A549 (cell line): Measurements from ENCODE around the gene ZC2HC1B. TPM values are rescaled to one million over a fixed set of nuclear protein-coding genes. Genes with fewer than 3 reads are reported as not detected.

Experiments
- ATAC-seq, 2 experiments: fragments of 200-7000 bp in 1 of 2; fragments of >200 bp in 1 of 2; cut with Nextera tagmentation in 1 of 2; cut with Tn5 transposase in 1 of 2; 3 replicates each; pipeline versions ENCODE4 v1.8.0 to v1.9.1; 2018 to 2020; ENCODE audit warnings: mild to moderate bottlenecking in 1 of 2, moderate library complexity in 1 of 2
- CTCF ChIA-PET: fragments of 300-600 bp; sonication (Branson Sonifier 250); formaldehyde crosslinking; extraction: SDS; loops from one replicate; lab custom pipeline; 2021; ENCODE audit warnings: antibody characterized with exemption, inconsistent platforms; lab: Yijun Ruan, JAX
- POLR2A ChIA-PET: fragments of 350-600 bp; formaldehyde crosslinking; extraction: SDS; loops from one replicate; lab custom pipeline; 2021; ENCODE audit warnings: antibody characterized with exemption, inconsistent platforms; lab: Yijun Ruan, JAX
- DNase-seq, 2 experiments: peaks; one replicate each; pipeline versions ENCODE4 v3.0.0 to v3.0.0-alpha.2; 2011 to 2016; ENCODE audit warnings: low read depth in 1 of 2, low spot score in 1 of 2
- FAIRE-seq: peaks from 2 replicates; lab custom pipeline; 2011; peaks lifted over from hg19 to GRCh38; lab: Jason Lieb, UNC
- H3K27ac ChIP-seq, 2 experiments: fragments of >200 bp; sonication (Bioruptor Twin); formaldehyde crosslinking; 3 replicates each; pipeline ENCODE4 v1.5.1; 2016 to 2017
- H3K4me1 ChIP-seq: fragments of >200 bp; sonication (Bioruptor Twin); formaldehyde crosslinking; 3 replicates; pipeline ENCODE4 v1.6.1; 2016
- H3K4me2 ChIP-seq: fragments of >200 bp; sonication (Bioruptor Twin); formaldehyde crosslinking; 3 replicates; pipeline ENCODE4 v1.6.1; 2016
- H3K4me3 ChIP-seq: fragments of >200 bp; sonication (Bioruptor Twin); formaldehyde crosslinking; 3 replicates; pipeline ENCODE4 v1.5.1; 2016
- H3K9me3 ChIP-seq: fragments of >200 bp; sonication (Bioruptor Twin); formaldehyde crosslinking; 3 replicates; pipeline ENCODE4 v1.6.1; 2016
- ATOH8 ChIP-seq: fragments of 250-450 bp; sonication (Bioruptor Pico); IDR thresholded peaks from 2 replicates; pipeline ENCODE4 v1.5.0; 2020; ENCODE audit warnings: low read depth, mild to moderate bottlenecking, moderate library complexity
- CBX8 ChIP-seq: fragments of 200-600 bp; sonication (generic); IDR thresholded peaks from 2 replicates; pipeline ENCODE4 v1.6.1; 2016
- CEBPB ChIP-seq, 2 experiments: fragments of >200 bp in 1 of 2; sonication (Bioruptor Twin) in 1 of 2; formaldehyde crosslinking in 1 of 2; IDR thresholded peaks; 2 replicates each; pipeline ENCODE4 v1.6.1; 2012 to 2016
- EHMT2 ChIP-seq: fragments of 200-600 bp; sonication (generic); IDR thresholded peaks from 2 replicates; pipeline ENCODE4 v1.6.1; 2016; ENCODE audit warnings: antibody characterized with exemption, low read depth, mild to moderate bottlenecking, moderate library complexity
- FOSB ChIP-seq: fragments of 250-450 bp; sonication (Bioruptor Pico); IDR thresholded peaks from 2 replicates; pipeline ENCODE4 v1.5.0; 2020; ENCODE audit warnings: mild to moderate bottlenecking, moderate library complexity
- HEYL ChIP-seq: fragments of 250-450 bp; sonication (Bioruptor Pico); IDR thresholded peaks from 2 replicates; pipeline ENCODE4 v1.8.0; 2021; ENCODE audit warnings: mild to moderate bottlenecking, moderate library complexity
- HOXA7 ChIP-seq: fragments of 250-450 bp; sonication (Bioruptor Pico); IDR thresholded peaks from 2 replicates; pipeline ENCODE4 v1.5.0; 2020; ENCODE audit warnings: mild to moderate bottlenecking, moderate library complexity
- HOXB13 ChIP-seq: fragments of 250-450 bp; sonication (Bioruptor Pico); IDR thresholded peaks from 2 replicates; pipeline ENCODE4 v1.5.0; 2020; ENCODE audit warnings: low read depth, mild to moderate bottlenecking, moderate library complexity
- JUNB ChIP-seq: fragments of >200 bp; sonication (Bioruptor Twin); formaldehyde crosslinking; IDR thresholded peaks from 2 replicates; pipeline ENCODE4 v1.6.1; 2016
- MAX ChIP-seq: IDR thresholded peaks from 2 replicates; pipeline ENCODE4 v1.6.1; 2012
- MAZ ChIP-seq: fragments of 150-350 bp; IDR thresholded peaks from 2 replicates; pipeline ENCODE4 v1.6.1; 2014; ENCODE audit warnings: antibody characterized with exemption, low read depth, low read length, borderline replicate concordance
- MYC ChIP-seq: IDR thresholded peaks from 2 replicates; pipeline ENCODE4 v1.6.1; 2012; ENCODE audit warnings: mild to moderate bottlenecking, inconsistent platforms, low read length, improper control_type of control experiment, borderline replicate concordance
- NPAS2 ChIP-seq: fragments of 250-450 bp; sonication (Bioruptor Pico); IDR thresholded peaks from 2 replicates; pipeline ENCODE4 v1.8.0; 2022; ENCODE audit warnings: mild to moderate bottlenecking, moderate library complexity, borderline replicate concordance
- POLR2AphosphoS2 ChIP-seq: conservative IDR thresholded peaks from 2 replicates; pipeline ENCODE4 v1.6.1; 2012; ENCODE audit warnings: low read length, improper control_type of control experiment, inconsistent platforms
- RAD21 ChIP-seq, 2 experiments: fragments of >200 bp in 1 of 2; sonication (Bioruptor Twin) in 1 of 2; formaldehyde crosslinking in 1 of 2; IDR thresholded peaks in 1 of 2; conservative IDR thresholded peaks in 1 of 2; 2 replicates in 1 of 2; 3 replicates in 1 of 2; pipeline ENCODE4 v1.6.1; 2012 to 2018; ENCODE audit warnings: inconsistent platforms in 1 of 2
- RARB ChIP-seq: fragments of 250-450 bp; sonication (Bioruptor Pico); IDR thresholded peaks from 2 replicates; pipeline ENCODE4 v1.8.0; 2021; ENCODE audit warnings: mild to moderate bottlenecking, moderate library complexity
- RCOR1 ChIP-seq: fragments of 150-350 bp; IDR thresholded peaks from 2 replicates; pipeline ENCODE4 v1.6.1; 2014; ENCODE audit warnings: antibody characterized with exemption, low read length, low read depth
- RFX5 ChIP-seq: fragments of 450-650 bp; IDR thresholded peaks from 2 replicates; pipeline ENCODE4 v1.7.1; 2014; ENCODE audit warnings: antibody characterized with exemption, mild to moderate bottlenecking, moderate library complexity
- RNF2 ChIP-seq: fragments of 200-600 bp; sonication (generic); IDR thresholded peaks from 2 replicates; pipeline ENCODE4 v1.6.1; 2016; ENCODE audit warnings: low read depth, mild to moderate bottlenecking, antibody characterized with exemption, moderate library complexity, borderline replicate concordance
- SREBF2 ChIP-seq: fragments of 450-650 bp; IDR thresholded peaks from 2 replicates; pipeline ENCODE4 v1.6.1; 2014; ENCODE audit warnings: mild to moderate bottlenecking, moderate library complexity
- ZC3H11A ChIP-seq: fragments of 450-650 bp; IDR thresholded peaks from 2 replicates; pipeline ENCODE4 v1.6.1; 2014; ENCODE audit warnings: antibody characterized with exemption, mild to moderate bottlenecking
- ZFP36 ChIP-seq: fragments of 450-650 bp; IDR thresholded peaks from 2 replicates; pipeline ENCODE4 v1.6.1; 2014; ENCODE audit warnings: borderline replicate concordance; ENCODE audit not compliant: partially characterized antibody
- WGBS: methylation state at CpG from one replicate; pipeline ENCODE4 v1.1.6; 2017; ENCODE audit errors: missing lambda C conversion rate; 5-methylcytosine and 5-hydroxymethylcytosine counted together
- polyA plus RNA-seq, 4 experiments: library from polyadenylated mRNA; depleted of rRNA in 3 of 4; stranded (reverse); fragments of >200 nt; fragmentation: RNase III in 1 of 4; extraction: RNeasy Plus Mini Kit Qiagen cat#74134 plus additional on column Dnase treatment in 1 of 4; gene quantifications; 2 replicates in 3 of 4; 3 replicates in 1 of 4; pipeline ENCODE4 v1.2.3, GENCODE V29; 2011 to 2017
- TF ChIP-seq, protein P1 (sequence below): fragments of >200 bp; sonication (Bioruptor Twin); formaldehyde crosslinking; IDR thresholded peaks from 3 replicates; pipeline ENCODE4 v1.5.1; 2016
- TF ChIP-seq, protein P2 (sequence below): fragments of 450-650 bp; IDR thresholded peaks from 2 replicates; pipeline ENCODE4 v1.6.1; 2014; ENCODE audit warnings: antibody characterized with exemption

The ZC2HC1B gene
- polyA plus RNA-seq, 2 of the 4 experiments (the other 2 are of a cell fraction) = not detected

DNA sequence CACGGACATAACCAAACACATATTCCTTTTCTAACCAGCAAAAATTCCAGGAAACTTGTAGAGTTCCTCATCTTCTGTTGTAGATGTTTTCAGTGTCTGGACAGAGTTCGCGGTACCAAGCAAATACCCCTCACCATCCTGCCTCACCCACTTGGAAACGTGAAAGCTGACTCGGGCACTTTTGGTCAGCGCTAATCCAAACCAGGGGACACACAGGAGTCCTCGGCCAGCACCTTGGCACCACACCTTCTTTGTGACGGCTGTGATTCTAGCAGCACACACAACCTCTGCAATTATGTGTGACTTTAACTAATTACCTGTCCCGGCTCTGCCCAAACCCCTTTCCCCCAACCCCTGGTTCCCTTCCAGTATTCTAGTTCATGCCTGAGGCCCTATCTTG is 85.7 kb downstream of the ZC2HC1B start:
- Histone ChIP-seq H3K9me3 (no peaks in the 10 kb centered on the region), H3K27ac (no peak overlapping the region), H3K4me3 (no peak overlapping the region), H3K4me1 (no peaks in the 10 kb centered on the region; the same call in 2 of the 3 replicates), H3K4me2 (no peak overlapping the region)
- 74% methylated on average over 9 of the region's 9 CpGs for whole genome bisulfite sequencing
- CTCF ChIA-PET = interaction anchor here (2.6 kb wide), 1 partner anchor 8 kb away, joined by 10 read pairs; no protein-coding TSS in a partner anchor
- FAIRE-seq (no peak), DNase-seq (no peak), ATAC-seq (no peak)
- no peak for TF ChIP-seq FOSB (CRISPR knock-in tag)
- no peak for TF ChIP-seq CEBPB (IDR thresholded peaks at IDR 0.05)
- TF ChIP-seq POLR2AphosphoS2 = no peak
- TF ChIP-seq, protein P1, sequence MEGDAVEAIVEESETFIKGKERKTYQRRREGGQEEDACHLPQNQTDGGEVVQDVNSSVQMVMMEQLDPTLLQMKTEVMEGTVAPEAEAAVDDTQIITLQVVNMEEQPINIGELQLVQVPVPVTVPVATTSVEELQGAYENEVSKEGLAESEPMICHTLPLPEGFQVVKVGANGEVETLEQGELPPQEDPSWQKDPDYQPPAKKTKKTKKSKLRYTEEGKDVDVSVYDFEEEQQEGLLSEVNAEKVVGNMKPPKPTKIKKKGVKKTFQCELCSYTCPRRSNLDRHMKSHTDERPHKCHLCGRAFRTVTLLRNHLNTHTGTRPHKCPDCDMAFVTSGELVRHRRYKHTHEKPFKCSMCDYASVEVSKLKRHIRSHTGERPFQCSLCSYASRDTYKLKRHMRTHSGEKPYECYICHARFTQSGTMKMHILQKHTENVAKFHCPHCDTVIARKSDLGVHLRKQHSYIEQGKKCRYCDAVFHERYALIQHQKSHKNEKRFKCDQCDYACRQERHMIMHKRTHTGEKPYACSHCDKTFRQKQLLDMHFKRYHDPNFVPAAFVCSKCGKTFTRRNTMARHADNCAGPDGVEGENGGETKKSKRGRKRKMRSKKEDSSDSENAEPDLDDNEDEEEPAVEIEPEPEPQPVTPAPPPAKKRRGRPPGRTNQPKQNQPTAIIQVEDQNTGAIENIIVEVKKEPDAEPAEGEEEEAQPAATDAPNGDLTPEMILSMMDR = no peak
- no peak for TF ChIP-seq CBX8
- TF ChIP-seq EHMT2 = no peak
- no peak for TF ChIP-seq ZC3H11A
- no peak for TF ChIP-seq MYC
- TF ChIP-seq RFX5 = no peak
- no peak for TF ChIP-seq HOXB13 (CRISPR knock-in tag)
- TF ChIP-seq RNF2 = no peak
- no peak for TF ChIP-seq RCOR1
- no peak for TF ChIP-seq HOXA7 (CRISPR knock-in tag)
- TF ChIP-seq MAX = no peak
- no peak for TF ChIP-seq NPAS2 (CRISPR knock-in tag)
- TF ChIP-seq RAD21 (conservative IDR thresholded peaks at IDR 0.05 in 1 of 2, IDR thresholded peaks at IDR 0.05 in 1 of 2) = no peak
- no peak for TF ChIP-seq HEYL (CRISPR knock-in tag)
- POLR2A ChIA-PET = no interaction called here

DNA sequence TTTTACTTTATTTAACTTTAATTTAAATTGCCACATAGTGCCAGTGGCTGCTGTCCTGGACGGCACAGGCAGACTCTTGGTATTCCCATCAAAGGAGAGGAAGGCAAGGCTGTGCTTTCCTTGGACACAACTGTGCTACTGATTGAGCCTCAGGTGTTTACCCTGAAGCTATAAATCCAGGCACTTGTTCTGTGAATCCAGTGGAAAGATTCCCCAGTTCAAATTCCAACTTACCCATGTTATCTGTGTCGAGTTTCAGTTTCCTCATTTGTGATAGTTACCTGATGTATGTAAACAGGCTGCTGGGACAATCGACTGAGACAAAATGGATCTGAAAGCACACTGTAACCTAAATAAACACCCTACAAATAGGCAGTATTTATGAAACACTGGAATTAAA is 86.6 kb downstream of the ZC2HC1B start:
- POLR2A ChIA-PET = no interaction called here
- FAIRE-seq (no peak), ATAC-seq (no peak), DNase-seq (no peak)
- Histone ChIP-seq H3K27ac (no peak overlapping the region), H3K9me3 (no peaks in the 10 kb centered on the region), H3K4me3 (no peak overlapping the region), H3K4me2 (no peak overlapping the region), H3K4me1 (no peaks in the 10 kb centered on the region; the same call in 2 of the 3 replicates)
- TF ChIP-seq MAZ (no peak), ATOH8 (CRISPR knock-in tag) (no peak), SREBF2 (no peak), ZFP36 (no peak), NPAS2 (CRISPR knock-in tag) (no peak), RARB (CRISPR knock-in tag) (no peak), HOXA7 (CRISPR knock-in tag) (no peak), JUNB (no peak)
- TF ChIP-seq, protein P2, sequence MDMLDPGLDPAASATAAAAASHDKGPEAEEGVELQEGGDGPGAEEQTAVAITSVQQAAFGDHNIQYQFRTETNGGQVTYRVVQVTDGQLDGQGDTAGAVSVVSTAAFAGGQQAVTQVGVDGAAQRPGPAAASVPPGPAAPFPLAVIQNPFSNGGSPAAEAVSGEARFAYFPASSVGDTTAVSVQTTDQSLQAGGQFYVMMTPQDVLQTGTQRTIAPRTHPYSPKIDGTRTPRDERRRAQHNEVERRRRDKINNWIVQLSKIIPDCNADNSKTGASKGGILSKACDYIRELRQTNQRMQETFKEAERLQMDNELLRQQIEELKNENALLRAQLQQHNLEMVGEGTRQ = no peak
- 42% methylated on average over 3 of the region's 3 CpGs for WGBS
- CTCF ChIA-PET = interaction anchor here (1.1 to 2.6 kb wide), 2 partner anchors 9 to 11 kb away, joined by 3 to 10 read pairs; no protein-coding TSS in a partner anchor
